GM23338 (cell line): ENCODE measurements around the gene PEAK3. TPM values are rescaled to one million over a fixed set of nuclear protein-coding genes. Genes with fewer than 3 reads are reported as not detected.

Source experiments
- ATAC-seq: fragments of 200-7000 bp; cut with Tn5 transposase; 3 replicates; pipeline ENCODE4 v1.9.1; 2020
- DNase-seq: peaks from one replicate; pipeline ENCODE4 v3.0.0-alpha.2; 2015; ENCODE audit warnings: low spot score
- H2AFZ ChIP-seq: fragments of 200-600 bp; sonication (generic); 2 replicates; pipeline ENCODE4 v1.8.0; 2016; ENCODE audit warnings: antibody characterized with exemption, mild to moderate bottlenecking, moderate library complexity
- H3F3A ChIP-seq: fragments of 200-600 bp; sonication (generic); replicated peaks from 2 replicates; pipeline ENCODE4 v1.8.0; 2017; ENCODE audit warnings: antibody characterized with exemption, mixed run types, low read depth
- H3K27ac ChIP-seq: fragments of 200-600 bp; sonication (generic); 2 replicates; pipeline ENCODE4 v1.6.1; 2016; ENCODE audit warnings: low read depth
- H3K27me3 ChIP-seq: fragments of 200-600 bp; sonication (generic); 2 replicates; pipeline ENCODE4 v1.8.0; 2016; ENCODE audit warnings: mild to moderate bottlenecking, mixed run types, moderate library complexity; ENCODE audit not compliant: insufficient read depth
- H3K36me3 ChIP-seq: fragments of 200-600 bp; sonication (generic); 2 replicates; pipeline ENCODE4 v1.8.0; 2016; ENCODE audit warnings: mild to moderate bottlenecking; ENCODE audit not compliant: insufficient read depth
- H3K4me1 ChIP-seq: fragments of 200-600 bp; sonication (generic); 2 replicates; pipeline ENCODE4 v1.8.0; 2016; ENCODE audit warnings: mild to moderate bottlenecking, moderate library complexity; ENCODE audit not compliant: insufficient read depth
- H3K4me2 ChIP-seq: fragments of 200-600 bp; sonication (generic); 2 replicates; pipeline ENCODE4 v1.7.1; 2017; ENCODE audit warnings: mixed run types
- H3K4me3 ChIP-seq: fragments of 200-600 bp; sonication (generic); 2 replicates; pipeline ENCODE4 v1.6.1; 2016; ENCODE audit warnings: mixed run types
- H3K79me2 ChIP-seq: fragments of 200-600 bp; sonication (generic); replicated peaks from 2 replicates; pipeline ENCODE4 v1.8.0; 2017; ENCODE audit warnings: mild to moderate bottlenecking; ENCODE audit not compliant: insufficient read depth
- H3K9me2 ChIP-seq: fragments of 200-600 bp; sonication (generic); 2 replicates; pipeline ENCODE4 v1.8.0; 2017; ENCODE audit not compliant: insufficient read depth
- H4K20me1 ChIP-seq: fragments of 200-600 bp; sonication (generic); replicated peaks from 2 replicates; pipeline ENCODE4 v1.8.0; 2017; ENCODE audit warnings: mild to moderate bottlenecking; ENCODE audit not compliant: insufficient read depth
- H3K27ac Mint-ChIP-seq: 2 replicates; pipeline ENCODE4 v1.8.0; 2020; ENCODE audit warnings: inconsistent platforms, mild to moderate bottlenecking, moderate library complexity, mixed read lengths
- H3K27me3 Mint-ChIP-seq: 3 replicates; pipeline ENCODE4 v1.8.0; 2022; ENCODE audit warnings: low read depth, mild to moderate bottlenecking, moderate library complexity, mixed read lengths, inconsistent platforms; ENCODE audit not compliant: insufficient read depth, poor library complexity
- H3K36me3 Mint-ChIP-seq: 3 replicates; pipeline ENCODE4 v1.8.0; 2021; ENCODE audit warnings: low read depth, mild to moderate bottlenecking, inconsistent platforms, moderate library complexity, mixed read lengths
- H3K4me1 Mint-ChIP-seq: 3 replicates; pipeline ENCODE4 v1.8.0; 2020; ENCODE audit warnings: mild to moderate bottlenecking, inconsistent platforms, mixed read lengths
- H3K4me3 Mint-ChIP-seq: 3 replicates; pipeline ENCODE4 v1.8.0; 2021; ENCODE audit warnings: moderate library complexity, mild to moderate bottlenecking, inconsistent platforms, mixed read lengths
- H3K9me3 Mint-ChIP-seq: 3 replicates; pipeline ENCODE4 v1.8.0; 2020; ENCODE audit warnings: moderate library complexity, mild to moderate bottlenecking, inconsistent platforms, mixed read lengths
- CREB1 ChIP-seq: fragments of 250-450 bp; sonication (Bioruptor Pico); IDR thresholded peaks from 2 replicates; pipeline ENCODE4 v1.5.0; 2020; ENCODE audit warnings: low read depth, mild to moderate bottlenecking, moderate library complexity
- ETS1 ChIP-seq: IDR thresholded peaks from 2 replicates; pipeline ENCODE4 v1.6.1; 2016; ENCODE audit warnings: antibody characterized with exemption
- EZH2phosphoT487 ChIP-seq: fragments of 200-600 bp; sonication (generic); IDR thresholded peaks from one replicate; pipeline ENCODE4 v1.8.1; 2018; ENCODE audit warnings: antibody characterized with exemption; ENCODE audit not compliant: unreplicated experiment
- NANOG ChIP-seq: IDR thresholded peaks from 2 replicates; pipeline ENCODE4 v1.6.1; 2016; ENCODE audit warnings: antibody characterized with exemption, borderline replicate concordance
- POLR2AphosphoS5 ChIP-seq: IDR thresholded peaks from 2 replicates; pipeline ENCODE4 v1.6.1; 2016; ENCODE audit warnings: antibody characterized with exemption, low read depth
- REST ChIP-seq: IDR thresholded peaks from one replicate; pipeline ENCODE4 v1.6.1; 2018; ENCODE audit warnings: antibody characterized with exemption; ENCODE audit not compliant: unreplicated experiment
- ZNF114 ChIP-seq: fragments of 250-450 bp; sonication (Bioruptor Pico); IDR thresholded peaks from 2 replicates; pipeline ENCODE4 v1.5.0; 2020; ENCODE audit warnings: mild to moderate bottlenecking, moderate library complexity
- ZNF331 ChIP-seq: fragments of 250-450 bp; sonication (Bioruptor Pico); IDR thresholded peaks from 2 replicates; pipeline ENCODE4 v1.5.0; 2020; ENCODE audit warnings: low read depth, mild to moderate bottlenecking, moderate library complexity
- polyA plus RNA-seq: library from polyadenylated mRNA; unstranded; fragments of >200 nt; fragmentation: Nextera tagmentation; extraction: Ambion mirVana; gene quantifications from 2 replicates; pipeline ENCODE4 v1.2.1, GENCODE V29; 2016
- total RNA-seq: library from RNA; depleted of rRNA; stranded (reverse); fragments of >200 nt; shearing (Covaris generic); gene quantifications from 2 replicates; pipeline ENCODE4 v1.2.3, GENCODE V29; 2014
- TF ChIP-seq, protein P1 (sequence below), 2 experiments: fragments of 200-600 bp in 1 of 2; sonication (generic) in 1 of 2; conservative IDR thresholded peaks; 2 replicates each; pipeline versions ENCODE4 v1.5.1 to v1.6.1; 2016 to 2017; ENCODE audit warnings: antibody characterized with exemption in 2 of 2, low read depth in 2 of 2, mild to moderate bottlenecking in 2 of 2, moderate library complexity in 1 of 2

PEAK3 gene
- total and polyA plus RNA-seq, 2 experiments from 2014 or later = not detected

- peaks cover 23% of the 10 kb centered on the region for H3K4me1 Mint-ChIP-seq
- H3K36me3 ChIP-seq = peaks cover 4% of the 10 kb centered on the region; the same call in 1 of the 2 replicates
- H3K27ac Mint-ChIP-seq = peak overlapping the region; percentile 59; the same call in 1 of the 2 replicates
- DNase-seq = peak; percentile 87
- H3F3A ChIP-seq = peaks cover 37% of the 10 kb centered on the region
- peaks cover 40% of the 10 kb centered on the region for H3K79me2 ChIP-seq
- H3K9me3 Mint-ChIP-seq = peaks cover 7% of the 10 kb centered on the region; the same call in 2 of the 3 replicates
- no peak overlapping the region for H2AFZ ChIP-seq
- H3K9me2 ChIP-seq = no peaks in the 10 kb centered on the region
- H3K4me1 ChIP-seq = peaks cover 18% of the 10 kb centered on the region
- H3K4me3 ChIP-seq = no peak overlapping the region
- H3K4me2 ChIP-seq = no peak overlapping the region
- peak overlapping the region; percentile 38; the same call in 2 of the 3 replicates for H3K4me3 Mint-ChIP-seq
- peaks cover 37% of the 10 kb centered on the region for H3K36me3 Mint-ChIP-seq
- 0 out of 2 replicates have a peak overlapping the region, but pooled peaks have one; percentile 39 for H3K27ac ChIP-seq
- TF ChIP-seq, protein P1, sequence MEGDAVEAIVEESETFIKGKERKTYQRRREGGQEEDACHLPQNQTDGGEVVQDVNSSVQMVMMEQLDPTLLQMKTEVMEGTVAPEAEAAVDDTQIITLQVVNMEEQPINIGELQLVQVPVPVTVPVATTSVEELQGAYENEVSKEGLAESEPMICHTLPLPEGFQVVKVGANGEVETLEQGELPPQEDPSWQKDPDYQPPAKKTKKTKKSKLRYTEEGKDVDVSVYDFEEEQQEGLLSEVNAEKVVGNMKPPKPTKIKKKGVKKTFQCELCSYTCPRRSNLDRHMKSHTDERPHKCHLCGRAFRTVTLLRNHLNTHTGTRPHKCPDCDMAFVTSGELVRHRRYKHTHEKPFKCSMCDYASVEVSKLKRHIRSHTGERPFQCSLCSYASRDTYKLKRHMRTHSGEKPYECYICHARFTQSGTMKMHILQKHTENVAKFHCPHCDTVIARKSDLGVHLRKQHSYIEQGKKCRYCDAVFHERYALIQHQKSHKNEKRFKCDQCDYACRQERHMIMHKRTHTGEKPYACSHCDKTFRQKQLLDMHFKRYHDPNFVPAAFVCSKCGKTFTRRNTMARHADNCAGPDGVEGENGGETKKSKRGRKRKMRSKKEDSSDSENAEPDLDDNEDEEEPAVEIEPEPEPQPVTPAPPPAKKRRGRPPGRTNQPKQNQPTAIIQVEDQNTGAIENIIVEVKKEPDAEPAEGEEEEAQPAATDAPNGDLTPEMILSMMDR (conservative IDR thresholded peaks at IDR 0.05; ENCODE audit: low read depth in 2 of 2) = peak; percentile 62 to 91
- TF ChIP-seq REST (peak; percentile 42), CREB1 (CRISPR knock-in tag) (no peak), ZNF114 (CRISPR knock-in tag) (no peak)
- peaks cover 27% of the 10 kb centered on the region for H4K20me1 ChIP-seq
- H3K27me3 Mint-ChIP-seq = peaks cover 23% of the 10 kb centered on the region
- no peaks in the 10 kb centered on the region for H3K27me3 ChIP-seq
- ATAC-seq = peak; percentile 37
Observed at GRCh38 chr19:2274931-2275535, 6.9 kb downstream of the PEAK3 start.

DNA sequence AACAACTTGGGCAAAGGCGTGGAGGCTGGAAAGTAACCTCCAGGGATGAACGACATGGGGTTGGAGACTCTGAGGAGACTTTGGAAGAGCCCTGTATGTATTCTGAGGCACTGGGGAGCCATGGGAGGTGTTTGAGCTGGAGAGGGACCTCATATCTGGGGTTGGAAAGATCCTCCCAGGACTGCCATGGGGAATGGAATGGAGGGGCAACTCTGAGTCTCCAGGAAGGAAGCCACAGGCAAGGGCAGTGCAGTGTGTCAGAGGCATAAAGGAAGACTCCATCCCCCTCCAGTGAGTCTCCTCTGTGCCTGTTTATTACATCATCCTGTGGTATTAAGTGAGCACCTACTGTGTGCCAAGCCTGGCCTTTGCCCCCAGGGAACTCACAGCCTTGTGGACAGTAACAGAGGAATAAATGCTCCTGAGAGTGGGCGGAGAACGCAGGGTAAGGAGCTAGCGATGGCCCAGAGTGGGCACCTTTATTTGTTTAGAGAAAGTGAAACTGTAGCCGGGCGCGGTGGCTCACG, 7.7 kb downstream of the PEAK3 start:
- Histone ChIP-seq H3K4me2 (no peak overlapping the region), H3K4me3 (no peak overlapping the region), H3F3A (peaks cover 37% of the 10 kb centered on the region), H2AFZ (no peak overlapping the region), H3K27ac (0 out of 2 replicates have a peak overlapping the region, but pooled peaks have one; percentile 9), H3K27me3 (no peaks in the 10 kb centered on the region), H3K9me2 (no peaks in the 10 kb centered on the region), H3K4me1 (peaks cover 18% of the 10 kb centered on the region), H3K36me3 (peaks cover 4% of the 10 kb centered on the region; the same call in 1 of the 2 replicates), H3K79me2 (peaks cover 47% of the 10 kb centered on the region), H4K20me1 (peaks cover 27% of the 10 kb centered on the region)
- Mint-ChIP-seq H3K36me3 (peaks cover 37% of the 10 kb centered on the region), H3K4me1 (peaks cover 23% of the 10 kb centered on the region), H3K27ac (peak overlapping the region; percentile 87), H3K27me3 (peaks cover 27% of the 10 kb centered on the region), H3K4me3 (peak overlapping the region; percentile 63; the same call in 1 of the 3 replicates), H3K9me3 (peaks cover 7% of the 10 kb centered on the region; the same call in 2 of the 3 replicates)
- ATAC-seq = no peak
- no peak for DNase-seq
- TF ChIP-seq NANOG (no peak), POLR2AphosphoS5 (no peak), EZH2phosphoT487 (no peak), CREB1 (CRISPR knock-in tag) (no peak), ETS1 (no peak), ZNF331 (CRISPR knock-in tag) (no peak), ZNF114 (CRISPR knock-in tag) (no peak)
